ENCODE data around the gene KRTAP21-1. TPM values are rescaled to one million over a fixed set of nuclear protein-coding genes. Genes with fewer than 3 reads are reported as not detected.

The KRTAP21-1 gene
- total RNA-seq, 1 donor from 2014 or later, result not detected

- Mint-ChIP-seq H3K27me3 (no peaks in the 10 kb centered on the region), H3K36me3 (ENCODE audit: low read depth) (no peaks in the 10 kb centered on the region), H3K9me3 (peaks cover 2% of the 10 kb centered on the region), H3K4me3 (no peak overlapping the region), H3K4me1 (no peaks in the 10 kb centered on the region), H3K27ac (no peak overlapping the region)
- ATAC-seq (ENCODE audit: low read depth) (no peak), DNase-seq (no peak)
- POLR2A ChIA-PET, result no interaction called here
- no peak for TF ChIP-seq CTCF (IDR thresholded peaks at IDR 0.05)
- intact Hi-C loops (cut with micrococcal nuclease), result no loop called here
- CTCF ChIA-PET, result no interaction called here
These were observed 5.5 kb upstream of the KRTAP21-1 start for GRCh38 chr21:30760776-30761175.

- H3K9me3 Mint-ChIP-seq, result peaks cover 6% of the 10 kb centered on the region
- H3K36me3 Mint-ChIP-seq (ENCODE audit: low read depth), result no peaks in the 10 kb centered on the region
- CTCF ChIA-PET, result no interaction called here
- no peaks in the 10 kb centered on the region for H3K4me1 Mint-ChIP-seq
- intact Hi-C loops (cut with micrococcal nuclease), result no loop called here
- DNase-seq (no peak), ATAC-seq (ENCODE audit: low read depth) (no peak)
- H3K27ac Mint-ChIP-seq, result no peak overlapping the region
- no peak overlapping the region for H3K4me3 Mint-ChIP-seq
- H3K27me3 Mint-ChIP-seq, result no peaks in the 10 kb centered on the region
- POLR2A ChIA-PET, result no interaction called here
- no peak for TF ChIP-seq CTCF (IDR thresholded peaks at IDR 0.05)
These were observed 3.1 kb upstream of the KRTAP21-1 start for GRCh38 chr21:30758306-30758705.

GRCh38 chr21:30747159-30747558 lies 8.1 kb downstream of the KRTAP21-1 start, which contains the start of gene KRTAP21-2:
Gene KRTAP21-2, minus strand, starts transcription at chr21:30747259. Its CDS starts 57 bp downstream, at chr21:30747202.
- H3K9me3 Mint-ChIP-seq, result peaks cover 6% of the 10 kb centered on the region
- ATAC-seq (ENCODE audit: low read depth) (no peak), DNase-seq (no peak)
- H3K36me3 Mint-ChIP-seq (ENCODE audit: low read depth), result no peaks in the 10 kb centered on the region
- no peak for TF ChIP-seq CTCF (IDR thresholded peaks at IDR 0.05)
- CTCF ChIA-PET, result no interaction called here
- intact Hi-C loops (cut with micrococcal nuclease), result no loop called here
- H3K27ac Mint-ChIP-seq, result no peak within 1 kb of the TSS
- H3K27me3 Mint-ChIP-seq, result no peaks in the 10 kb centered on the region
- no peaks in the 10 kb centered on the region for H3K4me1 Mint-ChIP-seq
- no peak within 1 kb of the TSS for H3K4me3 Mint-ChIP-seq
- POLR2A ChIA-PET, result no interaction called here

- H3K27me3 Mint-ChIP-seq, result no peaks in the 10 kb centered on the region
- H3K4me1 Mint-ChIP-seq, result no peaks in the 10 kb centered on the region
- DNase-seq (no peak), ATAC-seq (ENCODE audit: low read depth) (no peak)
- no peak overlapping the region for H3K27ac Mint-ChIP-seq
- peaks cover 8% of the 10 kb centered on the region for H3K9me3 Mint-ChIP-seq
- no peaks in the 10 kb centered on the region for H3K36me3 Mint-ChIP-seq (ENCODE audit: low read depth)
- no peak for TF ChIP-seq CTCF (IDR thresholded peaks at IDR 0.05)
- intact Hi-C loops (cut with micrococcal nuclease), result no loop called here
- no peak overlapping the region for H3K4me3 Mint-ChIP-seq
- CTCF ChIA-PET, result no interaction called here
- POLR2A ChIA-PET, result no interaction called here
These were observed 14.8 kb downstream of the KRTAP21-1 start for GRCh38 chr21:30740462-30740861.

GRCh38 chr21:30733026-30733425 lies 22.2 kb downstream of the KRTAP21-1 start:
- DNase-seq, result no peak
- ChIA-PET CTCF (no interaction called here), POLR2A (no interaction called here)
- Mint-ChIP-seq H3K4me3 (no peak overlapping the region), H3K27ac (no peak overlapping the region), H3K27me3 (no peaks in the 10 kb centered on the region), H3K9me3 (peaks cover 7% of the 10 kb centered on the region), H3K36me3 (ENCODE audit: low read depth) (no peaks in the 10 kb centered on the region), H3K4me1 (no peaks in the 10 kb centered on the region)
- no peak for TF ChIP-seq CTCF (IDR thresholded peaks at IDR 0.05)
- intact Hi-C loops (cut with micrococcal nuclease), result no loop called here
- ATAC-seq (ENCODE audit: low read depth), result no peak
